ENCODE measurements around the gene PPP1R14C. TPM values are rescaled to one million over a fixed set of nuclear protein-coding genes. Genes with fewer than 3 reads are reported as not detected.

The PPP1R14C gene
- total RNA-seq, 2 donors from 2014 or later: 0.26 to 0.33 TPM

GRCh38 chr6:150099953-150100352 is 42.9 kb upstream of the PPP1R14C start:
- H3K9me3 ChIP-seq: no peaks in the 10 kb centered on the region
- DNase-seq (no peak), ATAC-seq (no peak)
- 75 to 78% methylated on average over 11 of the region's 11 CpGs for WGBS, 2 donors
- no peak overlapping the region for H3K4me3 ChIP-seq
- intact Hi-C loops (cut with DNase I): no loop called here
- no peaks in the 10 kb centered on the region for H3K27me3 ChIP-seq
- no peak overlapping the region for H3K27ac ChIP-seq
- H3K36me3 ChIP-seq (replicated peaks in 1 of 2; ENCODE audit: insufficient read depth in 1 of 2, low read depth in 2 of 2): no peaks in the 10 kb centered on the region
- TF ChIP-seq POLR2A (IDR thresholded peaks at IDR 0.05) (no peak), CTCF (IDR thresholded peaks at IDR 0.05) (no peak)
- no peaks in the 10 kb centered on the region for H3K4me1 ChIP-seq

- intact Hi-C loops (cut with DNase I): no loop called here
- no peaks in the 10 kb centered on the region for H3K27me3 ChIP-seq
- H3K4me1 ChIP-seq: no peaks in the 10 kb centered on the region
- WGBS, 2 donors: 89 to 94% methylated on average over 15 to 19 of the region's 19 CpGs
- no peaks in the 10 kb centered on the region for H3K9me3 ChIP-seq
- no peak for DNase-seq
- TF ChIP-seq CTCF (IDR thresholded peaks at IDR 0.05) (no peak), POLR2A (IDR thresholded peaks at IDR 0.05) (no peak)
- no peaks in the 10 kb centered on the region for H3K36me3 ChIP-seq (replicated peaks in 1 of 2; ENCODE audit: insufficient read depth in 1 of 2, low read depth in 2 of 2)
- H3K27ac ChIP-seq: no peak overlapping the region
- no peak overlapping the region for H3K4me3 ChIP-seq
- ATAC-seq: no peak
Observed at GRCh38 chr6:150100745-150101144, 42.1 kb upstream of the PPP1R14C start.

GRCh38 chr6:150102750-150103270 is 40.0 kb upstream of the PPP1R14C start:
- no peaks in the 10 kb centered on the region for H3K9me3 ChIP-seq

GRCh38 chr6:150112233-150112632 is 30.6 kb upstream of the PPP1R14C start:
- WGBS, 2 donors: 82 to 84% methylated on average over 5 to 6 of the region's 6 CpGs
- intact Hi-C loops (cut with DNase I): no loop called here
- no peaks in the 10 kb centered on the region for H3K9me3 ChIP-seq
- TF ChIP-seq POLR2A (IDR thresholded peaks at IDR 0.05) (no peak), CTCF (IDR thresholded peaks at IDR 0.05) (no peak)
- no peaks in the 10 kb centered on the region for H3K36me3 ChIP-seq (replicated peaks in 1 of 2; ENCODE audit: insufficient read depth in 1 of 2, low read depth in 2 of 2)
- ATAC-seq: no peak
- no peak for DNase-seq
- H3K27ac ChIP-seq: no peak overlapping the region
- no peaks in the 10 kb centered on the region for H3K27me3 ChIP-seq
- no peaks in the 10 kb centered on the region for H3K4me1 ChIP-seq
- H3K4me3 ChIP-seq: no peak overlapping the region

More at GRCh38 chr6:150102750-150103270, 40.0 kb upstream of the PPP1R14C start:
- no peak overlapping the region for H3K4me3 ChIP-seq
- DNase-seq (no peak), ATAC-seq (no peak)
- H3K27me3 ChIP-seq: no peaks in the 10 kb centered on the region
- no peaks in the 10 kb centered on the region for H3K36me3 ChIP-seq (replicated peaks in 1 of 2; ENCODE audit: insufficient read depth in 1 of 2, low read depth in 2 of 2)
- H3K27ac ChIP-seq: no peak overlapping the region
- WGBS, 2 donors: 74 to 78% methylated on average over 4 of the region's 4 CpGs
- TF ChIP-seq POLR2A (IDR thresholded peaks at IDR 0.05) (no peak), CTCF (IDR thresholded peaks at IDR 0.05) (no peak)
- H3K4me1 ChIP-seq: no peaks in the 10 kb centered on the region
- intact Hi-C loops (cut with DNase I): no loop called here

- TF ChIP-seq CTCF (IDR thresholded peaks at IDR 0.05) (no peak), POLR2A (IDR thresholded peaks at IDR 0.05) (no peak)
- Histone ChIP-seq H3K4me1 (no peaks in the 10 kb centered on the region), H3K9me3 (no peaks in the 10 kb centered on the region), H3K4me3 (no peak overlapping the region), H3K27ac (no peak overlapping the region), H3K27me3 (no peaks in the 10 kb centered on the region), H3K36me3 (replicated peaks in 1 of 2; ENCODE audit: insufficient read depth in 1 of 2, low read depth in 2 of 2) (no peaks in the 10 kb centered on the region)
- intact Hi-C loops (cut with DNase I): no loop called here
- DNase-seq (no peak), ATAC-seq (no peak)
- WGBS, 2 donors: 85 to 92% methylated on average over 4 to 25 of the region's 25 CpGs
Observed at GRCh38 chr6:150115769-150116168, 27.1 kb upstream of the PPP1R14C start.

Data from body of pancreas (tissue), 4 donors.